Duodenal mucosa (tissue), 2 donors: ENCODE data around the gene HCRTR2.
A peak's percentile ranks its signal among the peaks of the same experiment; 100 is the strongest.
"Not testable (repeated sequence)": the region's sequence is repeated elsewhere in the genome, so short reads cannot be mapped to it uniquely, and the experiment has no call there.

Experiments
- H3K27ac ChIP-seq: one replicate; pipeline ENCODE4 v1.7.0; 2013; ENCODE audit warnings: low read depth, low read length
- H3K27me3 ChIP-seq, 2 donors: one replicate each; pipeline ENCODE4 v1.7.0; 2013; ENCODE audit warnings: low read length in 2 of 2, control low read depth in 1 of 2; ENCODE audit not compliant: insufficient read depth in 2 of 2, control insufficient read depth in 1 of 2
- H3K36me3 ChIP-seq, 2 donors: one replicate each; pipeline ENCODE4 v1.7.0; 2013; ENCODE audit warnings: low read length in 2 of 2, control low read depth in 1 of 2; ENCODE audit not compliant: insufficient read depth in 2 of 2, control insufficient read depth in 1 of 2
- H3K4me1 ChIP-seq, 2 donors: one replicate each; pipeline ENCODE4 v1.7.0; 2013; ENCODE audit warnings: low read length in 2 of 2, control low read depth in 1 of 2; ENCODE audit not compliant: insufficient read depth in 2 of 2, control insufficient read depth in 1 of 2
- H3K4me3 ChIP-seq, 2 donors: one replicate each; pipeline ENCODE4 v1.7.0; 2013; ENCODE audit warnings: low read length in 2 of 2, low read depth in 1 of 2
- H3K9ac ChIP-seq, 2 donors: one replicate each; pipeline ENCODE4 v1.7.0; 2013; ENCODE audit warnings: low read length in 2 of 2, low read depth in 1 of 2
- H3K9me3 ChIP-seq, 2 donors: one replicate each; pipeline ENCODE4 v1.7.0; 2013; ENCODE audit warnings: low read length in 2 of 2, control low read depth in 1 of 2; ENCODE audit not compliant: control insufficient read depth in 1 of 2

The HCRTR2 gene

DNA sequence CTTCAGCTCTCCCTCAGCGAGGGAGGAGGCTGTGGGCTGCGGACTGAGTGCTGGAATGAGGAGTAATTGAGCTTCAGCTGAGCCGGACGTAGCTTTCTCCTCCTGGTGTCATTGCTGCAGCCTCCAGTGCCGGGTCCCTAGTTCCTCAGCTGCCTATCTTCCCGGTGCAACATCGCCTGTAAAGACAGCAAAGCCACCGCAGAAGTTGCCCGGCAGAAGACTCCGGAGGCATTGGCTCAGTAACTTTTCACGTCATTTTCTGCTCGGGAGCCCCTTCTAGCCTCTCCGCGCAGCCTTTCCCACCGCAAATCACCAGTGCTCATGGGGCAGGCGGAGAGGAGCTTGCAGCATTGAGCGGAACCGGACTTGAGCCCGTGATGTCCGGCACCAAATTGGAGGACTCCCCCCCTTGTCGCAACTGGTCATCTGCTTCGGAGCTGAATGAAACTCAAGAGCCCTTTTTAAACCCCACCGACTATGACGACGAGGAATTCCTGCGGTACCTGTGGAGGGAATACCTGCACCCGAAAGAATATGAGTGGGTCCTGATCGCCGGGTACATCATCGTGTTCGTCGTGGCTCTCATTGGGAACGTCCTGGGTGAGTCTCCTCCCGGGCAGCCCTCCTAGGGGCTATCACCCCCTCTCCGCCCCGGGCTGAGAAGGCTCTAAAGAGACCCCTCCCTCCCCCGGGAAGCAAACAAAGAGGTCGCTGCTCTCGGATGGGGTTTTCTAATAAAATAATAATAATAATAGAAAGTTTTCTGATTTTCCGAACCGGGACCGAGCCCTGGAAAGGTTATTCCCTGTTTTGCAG lies at the start of gene HCRTR2:
TSS of gene HCRTR2 (plus strand) at position 305 of the 816 bp plus-strand sequence. CDS start at position 378, 73 bp downstream.
- peak within 1 kb of the TSS; percentile 29 to 40 for H3K4me3 ChIP-seq
- H3K9me3 ChIP-seq, result no peaks in the 10 kb centered on the region
- peaks cover 17 to 26% of the 10 kb centered on the region in 2 donors for H3K27me3 ChIP-seq
- H3K36me3 ChIP-seq, result no peaks in the 10 kb centered on the region
- peaks cover 0 to 2% of the 10 kb centered on the region in 2 donors for H3K4me1 ChIP-seq
- H3K27ac ChIP-seq, result no peak within 1 kb of the TSS
- no peak within 1 kb of the TSS for H3K9ac ChIP-seq

DNA sequence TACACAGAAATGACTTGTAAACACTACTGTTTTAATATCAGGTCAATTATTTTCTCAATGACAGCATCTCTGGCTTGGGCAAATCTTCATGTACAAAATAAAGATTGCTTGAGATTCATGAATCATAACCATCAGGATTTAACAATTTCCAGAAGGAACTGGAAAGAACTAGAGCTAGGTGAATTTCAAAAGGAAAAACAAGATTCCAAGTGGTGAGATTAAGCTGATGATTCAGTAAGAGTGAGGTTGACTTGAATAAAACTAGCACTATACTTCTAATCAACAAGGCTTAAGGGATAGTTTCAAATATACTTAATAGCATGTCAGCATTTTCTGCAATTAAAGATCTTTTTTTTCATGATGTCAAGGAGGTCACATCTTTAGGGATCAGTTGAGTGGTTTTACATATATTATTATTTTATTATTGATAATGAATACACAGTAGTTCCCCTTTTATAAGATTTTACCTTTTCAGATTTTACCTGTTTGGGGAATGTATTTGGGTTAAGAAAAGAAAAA lies 43.5 kb upstream of the HCRTR2 start:
- no peak overlapping the region for H3K4me3 ChIP-seq
- no peaks in the 10 kb centered on the region for H3K27me3 ChIP-seq
- H3K9me3 ChIP-seq, result no peaks in the 10 kb centered on the region
- no peak overlapping the region for H3K9ac ChIP-seq
- H3K36me3 ChIP-seq, result no peaks in the 10 kb centered on the region
- H3K27ac ChIP-seq, result no peak overlapping the region
- H3K4me1 ChIP-seq, result no peaks in the 10 kb centered on the region

DNA sequence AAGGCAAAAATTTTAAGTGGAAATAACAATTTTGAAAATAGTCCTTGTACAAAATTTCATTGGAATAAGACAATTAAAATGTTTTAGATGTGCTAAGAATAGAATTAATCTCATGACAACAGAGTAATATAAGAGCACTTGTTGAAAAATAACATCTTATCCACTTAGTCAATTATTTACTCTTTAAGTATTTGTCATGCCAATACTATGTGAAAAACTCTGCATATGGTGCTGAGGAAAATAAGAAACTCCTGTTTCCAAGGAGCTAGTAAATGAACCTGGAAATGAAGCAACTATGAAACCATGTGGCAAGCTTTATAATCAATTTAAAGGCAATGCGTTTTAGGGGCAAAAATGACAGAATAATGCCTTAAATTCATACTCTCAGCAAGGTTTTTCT lies 42.7 kb upstream of the HCRTR2 start:
- Histone ChIP-seq H3K27me3 (no peaks in the 10 kb centered on the region), H3K9ac (no peak overlapping the region), H3K36me3 (no peaks in the 10 kb centered on the region), H3K27ac (no peak overlapping the region), H3K9me3 (no peaks in the 10 kb centered on the region), H3K4me3 (no peak overlapping the region), H3K4me1 (no peaks in the 10 kb centered on the region)

DNA sequence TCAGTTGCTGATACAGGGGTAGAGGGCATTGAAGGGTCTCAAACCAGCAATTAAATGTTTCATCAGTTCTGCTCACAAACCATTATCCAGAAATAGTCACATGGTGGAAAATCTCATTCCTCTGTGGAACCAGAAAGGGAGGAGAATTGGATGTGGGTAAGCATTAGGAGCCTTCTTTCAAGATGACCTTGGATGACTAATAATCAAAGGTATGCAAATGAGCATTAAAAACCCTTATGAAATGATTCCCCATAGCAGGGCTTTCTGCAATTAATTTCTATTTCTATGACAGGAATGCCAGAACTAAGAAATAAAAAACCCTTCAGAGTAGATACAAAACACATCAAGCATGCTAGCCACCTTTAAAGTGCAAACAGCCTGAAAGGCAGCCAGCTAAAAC lies 37.4 kb upstream of the HCRTR2 start:
- Histone ChIP-seq H3K9ac (no peak overlapping the region), H3K4me3 (no peak overlapping the region), H3K27ac (no peak overlapping the region), H3K4me1 (no peaks in the 10 kb centered on the region), H3K9me3 (no peaks in the 10 kb centered on the region), H3K36me3 (no peaks in the 10 kb centered on the region), H3K27me3 (no peaks in the 10 kb centered on the region)

DNA sequence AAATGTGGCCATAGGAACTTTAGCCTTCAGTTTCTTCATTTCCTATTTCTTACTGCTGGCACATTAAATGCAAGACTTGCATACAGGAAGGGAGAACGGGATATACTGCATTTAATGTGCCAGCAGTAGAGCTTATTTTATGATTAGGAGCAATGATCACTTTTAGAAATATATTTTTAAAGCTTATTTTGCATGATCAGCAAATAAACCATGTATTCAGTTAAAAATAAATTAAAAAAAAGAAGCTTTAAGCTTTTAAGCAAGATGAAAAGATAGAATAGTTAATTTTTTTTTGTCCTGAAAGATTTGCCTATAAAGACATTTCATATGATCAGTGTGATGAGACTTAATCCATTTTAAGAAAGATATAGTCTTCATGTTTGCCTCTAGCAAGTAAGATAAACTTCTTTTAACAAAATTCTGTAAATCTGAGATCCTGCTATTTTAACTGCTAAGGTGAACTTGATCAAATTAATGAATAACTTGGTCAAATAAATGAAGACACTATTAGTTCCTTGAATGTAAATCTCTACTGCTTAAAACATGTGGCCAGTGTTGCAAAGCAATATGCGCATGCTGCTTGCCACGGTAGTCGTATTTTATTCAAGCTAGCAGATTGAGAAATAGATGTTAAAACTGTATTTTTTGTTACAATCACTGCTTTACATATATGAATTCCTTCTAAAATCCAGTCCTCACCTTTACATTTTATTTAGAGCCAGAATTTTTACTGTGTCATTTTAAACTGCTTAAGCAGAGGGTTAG lies 36.2 kb upstream of the HCRTR2 start:
- no peak overlapping the region for H3K27ac ChIP-seq
- H3K4me3 ChIP-seq, result no peak overlapping the region
- H3K9me3 ChIP-seq, result no peaks in the 10 kb centered on the region
- H3K27me3 ChIP-seq, result no peaks in the 10 kb centered on the region
- no peak overlapping the region for H3K9ac ChIP-seq
- H3K36me3 ChIP-seq, result no peaks in the 10 kb centered on the region
- no peaks in the 10 kb centered on the region for H3K4me1 ChIP-seq

DNA sequence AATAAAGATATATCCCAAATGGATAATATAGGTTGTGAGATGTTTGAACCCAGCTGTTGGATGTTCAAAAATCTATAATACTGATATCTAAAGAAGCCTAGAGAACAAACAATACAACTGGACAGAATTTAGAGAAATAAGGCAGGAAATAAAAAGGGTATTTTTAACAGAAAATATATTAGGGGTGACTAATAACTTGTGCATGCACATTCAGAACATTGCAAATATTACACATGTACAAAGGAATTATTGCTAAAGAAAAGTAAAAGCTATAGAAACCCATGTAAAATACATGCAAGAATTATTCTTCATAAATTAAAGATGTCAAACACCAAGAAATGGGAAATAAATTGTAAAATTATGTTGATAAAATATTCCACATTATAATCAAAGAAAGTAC lies 32.7 kb upstream of the HCRTR2 start:
- no peaks in the 10 kb centered on the region for H3K36me3 ChIP-seq
- H3K9ac ChIP-seq, result no peak overlapping the region
- H3K27ac ChIP-seq, result no peak overlapping the region
- H3K9me3 ChIP-seq, result no peaks in the 10 kb centered on the region
- no peaks in the 10 kb centered on the region for H3K4me1 ChIP-seq
- H3K4me3 ChIP-seq, result no peak overlapping the region
- no peaks in the 10 kb centered on the region for H3K27me3 ChIP-seq

DNA sequence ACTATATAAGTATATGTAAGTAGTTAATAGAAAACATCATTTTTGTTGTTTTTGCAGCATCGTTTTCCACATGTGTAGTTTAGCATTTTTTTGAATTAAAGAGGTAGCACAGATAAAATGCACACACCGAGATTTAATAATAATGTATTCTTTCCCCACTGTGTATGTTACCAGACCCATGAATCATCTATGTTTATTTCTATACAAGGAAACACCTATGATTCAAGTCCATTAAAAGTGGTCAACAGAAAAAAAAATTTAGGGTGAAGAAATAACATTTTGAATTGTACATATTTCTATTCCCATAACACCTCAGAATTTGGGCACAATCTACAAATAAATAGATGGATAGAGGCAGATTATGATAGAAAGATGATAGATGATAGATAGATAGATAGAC lies 31.7 kb upstream of the HCRTR2 start:
- Histone ChIP-seq H3K9me3 (no peaks in the 10 kb centered on the region), H3K4me3 (no peak overlapping the region), H3K36me3 (no peaks in the 10 kb centered on the region), H3K27me3 (no peaks in the 10 kb centered on the region), H3K9ac (no peak overlapping the region), H3K4me1 (no peaks in the 10 kb centered on the region), H3K27ac (no peak overlapping the region)

DNA sequence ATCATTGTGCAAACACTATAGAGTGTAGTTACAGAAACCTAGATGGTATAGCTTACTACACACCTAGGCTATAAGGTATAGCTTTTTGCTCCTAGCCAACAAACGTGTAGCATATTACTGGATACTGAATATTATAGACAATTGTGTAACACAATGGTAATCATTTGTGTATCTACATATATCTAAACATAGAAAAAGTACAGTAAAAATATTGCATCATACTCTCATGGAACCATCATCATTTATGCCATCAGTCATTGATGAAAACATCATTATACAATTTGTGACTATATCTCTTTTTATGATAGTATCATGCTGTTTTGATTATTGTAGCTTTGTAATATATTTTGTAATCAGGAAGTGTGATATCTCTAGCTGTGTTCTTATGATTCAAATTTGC lies 21.0 kb upstream of the HCRTR2 start:
- H3K4me1 ChIP-seq, result no peaks in the 10 kb centered on the region
- H3K36me3 ChIP-seq, result no peaks in the 10 kb centered on the region
- no peak overlapping the region for H3K4me3 ChIP-seq
- H3K27me3 ChIP-seq, result no peaks in the 10 kb centered on the region
- no peaks in the 10 kb centered on the region for H3K9me3 ChIP-seq
- no peak overlapping the region for H3K27ac ChIP-seq
- no peak overlapping the region for H3K9ac ChIP-seq

DNA sequence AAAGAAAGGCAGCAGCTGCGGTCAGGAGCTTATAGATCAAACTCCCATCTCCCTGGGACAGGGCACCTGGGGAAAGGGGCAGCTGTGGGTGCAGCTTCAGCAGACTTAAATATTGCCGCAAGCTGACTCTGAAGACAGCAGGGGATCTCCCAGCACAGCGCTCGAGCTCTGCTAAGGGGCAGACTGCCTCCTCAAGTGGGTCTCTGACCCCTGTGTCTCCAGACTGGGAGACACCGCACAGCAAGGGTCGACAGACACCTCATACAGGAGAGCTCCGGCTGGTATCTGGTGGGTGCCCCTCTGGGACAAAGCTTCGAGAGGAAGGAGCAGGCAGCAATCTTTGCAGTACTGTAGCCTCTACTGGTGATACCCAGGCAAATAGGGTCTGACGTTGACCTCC lies 15.5 kb upstream of the HCRTR2 start:
- not testable (repeated sequence) for H3K4me3 ChIP-seq, H3K9ac ChIP-seq, H3K9me3 ChIP-seq, H3K27me3 ChIP-seq, H3K36me3 ChIP-seq, H3K4me1 ChIP-seq, H3K27ac ChIP-seq

DNA sequence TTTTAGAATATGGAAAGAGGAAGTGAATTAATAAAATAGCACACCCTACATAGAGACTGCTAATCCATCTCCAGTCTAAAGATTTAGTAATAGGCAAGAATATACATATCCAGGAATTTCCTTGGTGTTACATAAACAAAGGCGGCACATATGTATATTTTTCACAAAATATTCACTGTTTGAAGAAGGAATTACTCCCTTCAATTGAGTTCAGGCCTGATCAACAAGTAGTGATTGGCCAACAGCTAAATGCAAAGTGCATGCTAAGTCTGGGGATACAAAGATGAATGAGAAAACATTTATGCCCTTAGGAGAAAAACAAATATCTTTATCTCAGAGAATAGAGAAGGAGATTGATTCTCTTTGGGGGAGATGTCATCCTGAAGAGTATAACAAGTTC lies 6.5 kb upstream of the HCRTR2 start:
- H3K36me3 ChIP-seq, result no peaks in the 10 kb centered on the region
- no peak overlapping the region for H3K4me3 ChIP-seq
- no peak overlapping the region for H3K9ac ChIP-seq
- H3K9me3 ChIP-seq, result no peaks in the 10 kb centered on the region
- H3K27me3 ChIP-seq, result peaks cover 0 to 2% of the 10 kb centered on the region in 2 donors
- no peaks in the 10 kb centered on the region for H3K4me1 ChIP-seq
- H3K27ac ChIP-seq, result no peak overlapping the region
